GM18498 (cell line): ENCODE results near the gene PTPN9.

Experiments used
- ATAC-seq: cut with Tn5 transposase; IDR thresholded peaks from one replicate; pipeline ENCODE4 v1.9.1; 2021; ENCODE audit warnings: mild to moderate bottlenecking, moderate library complexity; ENCODE audit not compliant: unreplicated experiment

Gene PTPN9

GRCh38 chr15:75425966-75426500, 153.1 kb downstream of the PTPN9 start:
- ATAC-seq: no peak

- ATAC-seq: no peak
These were observed 156.6 kb downstream of the PTPN9 start for GRCh38 chr15:75422554-75422953.

GRCh38 chr15:75420698-75421097, 158.4 kb downstream of the PTPN9 start:
- ATAC-seq: no peak

GRCh38 chr15:75416584-75416983, 162.5 kb downstream of the PTPN9 start:
- no peak for ATAC-seq
